DND-41 (cell line): Measurements from ENCODE around the gene DCST1.

Experiments
- EZH2 ChIP-seq: IDR thresholded peaks from 3 replicates; pipeline ENCODE4 v1.6.1; 2012; ENCODE audit warnings: borderline replicate concordance, low read depth, mild to moderate bottlenecking, moderate library complexity, low read length, inconsistent platforms; ENCODE audit not compliant: severe bottlenecking
- TF ChIP-seq, protein P1 (sequence below): IDR thresholded peaks from 2 replicates; pipeline ENCODE4 v1.5.1; 2012; ENCODE audit warnings: borderline replicate concordance, low read length, moderate library complexity, mild to moderate bottlenecking; ENCODE audit not compliant: poor library complexity, severe bottlenecking; ENCODE audit errors: extremely low read depth

- TF ChIP-seq, protein P1, sequence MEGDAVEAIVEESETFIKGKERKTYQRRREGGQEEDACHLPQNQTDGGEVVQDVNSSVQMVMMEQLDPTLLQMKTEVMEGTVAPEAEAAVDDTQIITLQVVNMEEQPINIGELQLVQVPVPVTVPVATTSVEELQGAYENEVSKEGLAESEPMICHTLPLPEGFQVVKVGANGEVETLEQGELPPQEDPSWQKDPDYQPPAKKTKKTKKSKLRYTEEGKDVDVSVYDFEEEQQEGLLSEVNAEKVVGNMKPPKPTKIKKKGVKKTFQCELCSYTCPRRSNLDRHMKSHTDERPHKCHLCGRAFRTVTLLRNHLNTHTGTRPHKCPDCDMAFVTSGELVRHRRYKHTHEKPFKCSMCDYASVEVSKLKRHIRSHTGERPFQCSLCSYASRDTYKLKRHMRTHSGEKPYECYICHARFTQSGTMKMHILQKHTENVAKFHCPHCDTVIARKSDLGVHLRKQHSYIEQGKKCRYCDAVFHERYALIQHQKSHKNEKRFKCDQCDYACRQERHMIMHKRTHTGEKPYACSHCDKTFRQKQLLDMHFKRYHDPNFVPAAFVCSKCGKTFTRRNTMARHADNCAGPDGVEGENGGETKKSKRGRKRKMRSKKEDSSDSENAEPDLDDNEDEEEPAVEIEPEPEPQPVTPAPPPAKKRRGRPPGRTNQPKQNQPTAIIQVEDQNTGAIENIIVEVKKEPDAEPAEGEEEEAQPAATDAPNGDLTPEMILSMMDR, result no peak
- no peak for TF ChIP-seq EZH2
Measured at GRCh38 chr1:155077758-155078445, 44.3 kb downstream of the DCST1 start.
